Stimulated activated CD8-positive, alpha-beta memory T cell treated with anti-CD3 and anti-CD28 coated beads, Interleukin-7, amount 100 ng/mL, for 48 hours (primary cell): Measurements from ENCODE around the gene MEOX1.

Experiments used
- DNase-seq, 2 donors: peaks; one replicate each; pipeline ENCODE4 v3.0.0-alpha.2; 2020; ENCODE audit warnings: low read depth in 1 of 2; ENCODE audit errors: extremely low read depth in 1 of 2

The MEOX1 gene

GRCh38 chr17:43683928-43684653 is 22.4 kb upstream of the MEOX1 start:
- DNase-seq, result no peak

- DNase-seq, result no peak
Measured at GRCh38 chr17:43680461-43680860, 18.7 kb upstream of the MEOX1 start.

GRCh38 chr17:43679911-43680310 is 18.2 kb upstream of the MEOX1 start:
- DNase-seq, result no peak

GRCh38 chr17:43679401-43679800 is 17.7 kb upstream of the MEOX1 start:
- DNase-seq, result no peak

- no peak for DNase-seq
Measured at GRCh38 chr17:43676471-43676870, 14.7 kb upstream of the MEOX1 start.

DNA sequence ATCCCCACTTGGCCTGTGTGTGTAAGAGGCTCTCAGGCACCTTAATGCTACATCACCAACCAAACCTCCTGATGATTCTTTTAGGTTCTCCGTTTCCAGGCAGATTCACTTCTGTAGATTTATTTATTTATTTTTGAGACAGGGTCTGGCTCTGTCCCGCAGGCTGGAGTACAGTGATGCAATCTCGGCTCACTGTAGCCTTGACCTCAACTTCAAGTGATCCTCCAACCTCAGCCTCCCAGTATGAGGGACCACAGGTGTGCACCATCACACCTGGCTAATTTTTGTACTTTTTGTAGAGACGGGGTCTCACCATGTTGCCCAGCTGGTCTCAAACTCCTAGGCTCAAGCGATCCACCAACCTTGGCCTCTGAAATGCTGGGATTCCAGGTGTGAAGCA is 12.7 kb upstream of the MEOX1 start:
- no peak for DNase-seq

DNA sequence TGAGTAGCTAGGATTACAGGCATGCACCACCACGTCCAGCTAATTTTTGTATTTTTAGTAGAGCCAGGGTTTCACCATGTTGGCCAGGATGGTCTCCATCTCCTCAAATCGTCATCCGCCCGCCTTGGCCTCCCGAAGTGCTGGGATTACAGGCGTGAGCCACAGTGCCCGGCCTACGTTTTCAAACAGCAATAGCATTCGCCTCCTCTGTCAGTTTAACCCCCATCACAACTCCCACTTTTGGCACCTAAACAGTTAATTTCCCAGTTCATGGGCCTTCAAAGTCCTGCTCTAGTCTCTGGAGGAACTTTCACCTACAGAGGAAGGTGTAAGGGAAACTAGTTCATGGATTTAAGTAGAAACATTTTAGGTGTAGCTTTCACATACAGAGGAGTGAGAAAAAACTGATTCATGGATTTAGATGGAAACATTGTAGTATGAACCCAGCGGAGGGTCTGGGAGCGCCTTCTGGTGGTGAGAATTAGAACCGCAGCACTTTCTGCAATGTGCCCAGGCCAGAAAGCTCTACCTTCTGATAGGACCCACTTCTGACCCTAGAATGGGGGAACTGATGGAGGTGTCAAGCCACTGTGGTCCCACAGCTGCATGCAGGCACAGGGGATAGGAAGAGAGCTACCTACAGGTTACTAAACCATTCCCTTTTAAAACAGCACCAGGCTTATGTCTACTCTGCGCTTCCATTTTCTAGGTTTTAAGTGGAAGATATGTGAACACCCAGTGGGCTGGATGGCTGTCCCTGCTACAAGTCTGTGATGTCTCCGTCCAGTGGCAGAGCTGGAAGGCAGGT is 12.0 kb upstream of the MEOX1 start:
- DNase-seq, result peak; percentile 28 to 47

DNA sequence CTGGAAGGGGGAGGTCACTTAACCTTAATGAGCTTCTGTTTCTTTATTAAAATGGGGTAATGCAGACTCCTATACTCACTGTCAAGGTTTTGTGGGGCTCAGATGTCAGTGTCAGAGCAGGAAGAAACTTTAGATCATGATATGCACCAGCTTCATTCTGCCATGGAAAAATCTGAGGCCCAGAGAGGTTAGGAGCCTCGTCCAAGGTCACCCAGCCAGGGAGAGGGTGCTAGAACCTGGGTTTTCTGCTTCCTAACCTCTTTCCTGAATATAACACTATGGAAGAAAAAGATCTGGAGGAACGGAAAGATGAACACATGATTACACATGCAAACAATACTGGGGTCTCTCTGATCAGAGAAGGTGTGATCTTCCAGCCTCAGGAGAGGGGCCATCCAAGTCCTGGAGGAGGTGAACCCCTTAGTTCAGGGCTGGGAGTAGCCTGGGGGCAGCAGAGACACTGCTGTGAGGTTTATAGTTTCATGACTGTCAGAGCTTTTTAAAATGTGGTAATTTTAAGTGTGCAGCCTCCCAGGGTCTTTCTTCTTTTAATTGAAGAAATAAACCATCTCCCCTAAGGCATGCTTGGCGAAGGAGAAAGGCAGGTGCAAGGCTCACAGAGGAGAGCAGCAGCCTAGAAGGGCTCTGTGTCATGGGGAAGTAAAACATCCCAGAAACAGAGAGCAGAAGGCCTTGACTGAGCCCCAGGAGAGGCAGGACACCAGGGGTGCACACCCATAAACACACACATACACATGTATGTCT is 10.2 kb upstream of the MEOX1 start:
- DNase-seq, result no peak

- no peak for DNase-seq
Measured at GRCh38 chr17:43671031-43671692, 9.4 kb upstream of the MEOX1 start.

DNA sequence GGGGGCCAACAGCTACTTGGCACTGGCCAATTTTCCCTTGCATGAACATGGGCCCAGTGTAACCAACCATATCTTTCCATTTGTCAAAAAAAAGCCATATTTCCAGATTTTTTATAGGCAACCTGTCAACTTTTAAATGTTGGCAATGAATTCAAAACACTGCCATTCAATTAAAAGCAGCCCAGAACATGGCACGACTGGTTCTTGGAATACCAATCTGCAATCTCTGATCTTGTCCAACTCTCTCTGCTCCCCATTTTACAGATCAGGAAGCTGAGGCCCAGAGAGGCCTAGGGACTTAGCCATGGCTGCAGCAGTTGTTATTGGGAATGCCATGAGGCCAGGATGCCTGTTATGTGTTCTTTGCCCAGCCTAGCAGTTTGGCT is 8.9 kb upstream of the MEOX1 start:
- no peak for DNase-seq

- no peak for DNase-seq
Measured at GRCh38 chr17:43669971-43670644, 8.4 kb upstream of the MEOX1 start.

DNA sequence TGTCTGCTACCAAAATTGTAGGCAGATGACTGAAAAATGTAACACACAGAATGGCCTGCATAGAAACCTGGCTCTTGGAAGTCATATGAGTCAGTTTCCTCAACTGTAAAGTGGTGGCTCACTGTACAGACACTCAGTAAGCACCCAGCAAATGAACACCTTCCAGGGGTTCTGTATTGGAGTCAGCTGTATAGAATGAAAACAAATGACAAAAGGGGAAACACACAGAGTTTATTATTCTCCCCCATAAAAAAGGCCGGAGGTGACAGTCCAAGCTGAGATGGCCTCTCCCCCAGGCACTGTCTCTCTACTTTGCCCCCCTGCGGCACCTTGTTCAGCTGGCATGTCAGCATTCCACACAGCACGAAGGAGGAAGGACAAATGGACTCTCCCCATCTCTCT is 6.2 kb upstream of the MEOX1 start:
- DNase-seq, result no peak

GRCh38 chr17:43667506-43667905 is 5.8 kb upstream of the MEOX1 start:
- no peak for DNase-seq

DNA sequence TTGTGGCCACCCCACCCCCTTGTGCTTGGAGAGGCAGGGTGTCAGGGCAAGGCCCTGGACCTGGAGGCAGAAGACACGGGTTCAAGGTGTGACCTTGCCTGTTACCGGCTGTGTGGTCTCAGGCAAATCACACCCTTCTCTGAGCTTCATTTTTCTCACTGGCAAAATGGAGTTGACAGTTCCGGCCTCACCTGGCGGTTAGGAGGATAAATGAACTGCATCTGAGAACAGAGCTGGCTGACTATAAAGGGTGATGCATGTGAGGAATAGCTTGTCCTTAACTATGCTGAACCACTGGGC is 4.2 kb upstream of the MEOX1 start:
- no peak for DNase-seq

DNA sequence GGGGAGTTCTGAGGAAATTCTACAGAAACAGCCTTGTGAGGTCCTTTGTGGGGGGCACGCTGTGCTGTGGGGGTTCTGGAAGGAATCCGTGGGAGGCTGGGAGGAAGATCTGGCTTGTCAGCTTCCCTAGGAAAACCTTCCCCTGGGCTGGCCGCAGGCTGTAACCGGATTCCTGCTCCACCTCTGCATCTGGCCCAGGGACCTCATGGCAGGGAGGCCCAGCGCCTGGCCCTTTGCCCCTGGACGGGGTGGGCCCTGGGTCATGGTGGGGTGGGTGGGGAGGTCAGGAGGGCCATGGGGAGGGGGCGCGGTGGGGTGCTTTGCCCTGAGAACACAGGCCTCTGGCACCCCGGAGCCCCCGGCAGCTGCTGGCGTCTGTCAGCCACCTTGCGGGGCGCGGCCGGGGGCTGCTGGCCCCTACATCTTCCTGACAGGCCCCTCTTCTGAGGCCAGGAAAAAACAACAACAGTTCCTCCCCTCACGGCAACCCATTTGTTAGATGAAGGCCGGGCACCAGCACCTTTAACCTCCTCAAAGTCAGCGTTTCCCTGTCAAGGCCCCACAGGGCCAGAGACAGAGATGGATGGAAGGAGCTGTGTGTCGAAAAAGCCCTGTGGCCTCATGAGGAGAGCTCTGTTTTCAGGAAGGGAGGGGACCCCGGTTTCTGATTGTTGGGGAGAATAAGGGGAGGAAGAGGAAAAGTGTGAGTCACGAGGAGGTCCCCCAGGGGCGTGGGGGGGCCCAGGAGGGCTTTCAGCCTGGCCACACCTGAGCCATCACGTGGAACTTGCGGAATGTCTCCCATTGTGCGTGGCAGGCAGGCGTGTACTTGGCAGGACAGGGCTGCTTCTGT is 3.6 kb upstream of the MEOX1 start:
- DNase-seq, result no peak

GRCh38 chr17:43664096-43664495 is 2.4 kb upstream of the MEOX1 start:
- DNase-seq, result no peak

- DNase-seq, result no peak
Measured at GRCh38 chr17:43663383-43663782, 1.7 kb upstream of the MEOX1 start.

DNA sequence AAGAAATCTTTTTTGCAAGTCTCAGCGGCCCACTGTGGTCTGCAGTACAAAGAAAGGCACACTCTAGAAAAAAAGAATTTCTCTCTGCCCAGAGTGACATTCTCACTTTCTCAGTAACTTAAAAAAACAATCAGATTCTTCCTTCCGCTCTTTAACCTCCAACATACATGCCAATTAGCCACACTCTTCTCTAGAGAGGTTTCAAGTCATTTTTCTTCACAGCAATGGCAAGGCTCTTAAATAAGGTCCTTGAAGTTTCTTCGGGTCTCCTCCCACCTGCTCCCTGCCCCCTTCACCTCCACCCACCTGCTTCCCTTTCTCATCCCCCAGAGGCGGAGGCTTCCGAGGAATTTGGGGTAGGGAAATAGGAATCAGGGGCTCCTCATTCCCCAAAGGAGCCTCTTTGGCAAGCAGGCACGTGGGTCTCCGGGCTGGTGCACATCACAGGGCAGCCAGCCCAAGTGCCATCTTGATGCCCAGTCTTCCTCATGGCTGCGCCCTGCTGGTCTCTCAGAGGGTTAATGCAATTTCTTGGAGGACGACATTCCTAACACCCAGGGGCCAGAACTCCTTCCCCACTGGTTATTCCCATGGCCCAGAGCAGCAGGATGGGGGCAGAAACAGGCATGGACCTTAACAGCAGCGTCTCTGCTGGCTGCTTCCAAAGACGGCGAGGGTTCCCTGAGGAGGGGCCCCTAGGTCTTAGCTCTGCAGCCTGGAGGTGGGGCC is 855 bp upstream of the MEOX1 start:
- DNase-seq, result no peak

DNA sequence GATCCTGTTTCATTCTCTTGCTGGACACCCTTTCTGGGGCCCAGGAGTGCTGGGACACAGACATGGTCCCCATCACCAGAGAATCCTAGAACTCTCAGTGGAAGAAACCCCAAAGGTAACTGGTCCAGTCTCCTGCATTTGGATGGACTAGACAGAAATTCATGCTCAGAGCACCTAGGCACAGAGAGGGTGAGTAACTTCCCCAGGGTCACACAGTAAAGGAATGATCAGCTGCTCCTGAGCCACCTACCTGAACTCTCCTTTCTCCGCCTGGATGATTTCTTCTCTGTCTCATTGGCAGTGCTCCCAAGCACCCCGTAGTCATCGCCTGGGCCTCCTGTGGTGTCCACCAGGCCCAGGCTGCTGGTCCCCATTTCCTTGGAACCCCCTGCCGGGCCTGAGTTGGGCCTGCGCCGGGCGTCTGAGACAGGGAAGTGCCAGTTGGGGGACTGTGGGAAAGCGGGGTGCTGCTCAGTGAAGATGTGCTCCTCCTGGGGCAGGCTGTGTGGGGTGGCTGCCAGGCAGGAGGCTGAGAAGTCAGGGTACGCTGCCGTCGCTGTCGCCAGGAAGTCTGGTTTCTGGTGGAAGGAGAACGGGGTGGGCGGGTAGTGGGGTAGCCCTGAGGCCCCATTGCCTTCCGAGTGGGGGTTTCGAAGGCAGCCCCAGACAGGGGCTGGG is 767 bp downstream of the MEOX1 start:
- DNase-seq, result no peak
